ENCODE measurements around the gene NFIX. TPM values are rescaled to one million over a fixed set of nuclear protein-coding genes. Genes with fewer than 3 reads are reported as not detected.
A peak's percentile ranks its signal among the peaks of the same experiment; 100 is the strongest.

The NFIX gene
- total and polyA plus RNA-seq, 9 of the 15 experiments (the other 6 are each of a cell fraction or from before 2014, with no cell fraction given): 0.28 to 26.8 (median 5.4) TPM

- Histone ChIP-seq H3K4me3 (no peak overlapping the region), H3K27ac (ENCODE audit: extremely low read depth, low read depth, low read length) (no peak overlapping the region), H4K20me1 (replicated peaks; ENCODE audit: control insufficient read depth, insufficient read depth, low read length) (peaks cover 55% of the 10 kb centered on the region), H3K9me3 (replicated peaks; ENCODE audit: control insufficient read depth, insufficient read depth, low read depth, low read length) (no peaks in the 10 kb centered on the region), H3K36me3 (ENCODE audit: control insufficient read depth, insufficient read depth, low read length) (no peaks in the 10 kb centered on the region), H3K4me1 (replicated peaks in 1 of 2; ENCODE audit: control insufficient read depth in 2 of 2, insufficient read depth in 2 of 2, low read length in 2 of 2) (peaks cover 11 to 37% of the 10 kb centered on the region in 2 experiments), H3K4me2 (ENCODE audit: insufficient read depth, low read length) (peak overlapping the region; percentile 61), H3K9me1 (ENCODE audit: control insufficient read depth, insufficient read depth, low read length) (peaks cover 6% of the 10 kb centered on the region), H3K9ac (ENCODE audit: insufficient read depth in 1 of 2, low read depth in 2 of 2, low read length in 2 of 2) (peak overlapping the region in 1 of 2 experiments; percentile 53; a peak in 1 of 4 replicates), H3K79me2 (ENCODE audit: control insufficient read depth, insufficient read depth, low read length) (peaks cover 14% of the 10 kb centered on the region; the same call in 2 of the 3 replicates), H3K27me3 (ENCODE audit: control insufficient read depth in 2 of 2, insufficient read depth in 2 of 2, low read length in 2 of 2) (no peaks in the 10 kb centered on the region), H2AFZ (ENCODE audit: low read depth, low read length) (no peak overlapping the region)
- WGBS (ENCODE audit: insufficient coverage, low coverage, missing lambda C conversion rate): 6% methylated on average over 23 of the region's 23 CpGs
- ChIA-PET POLR2A (interaction anchor here (0.6 to 0.9 kb wide), 5 partner anchors 9 to 211 kb away, joined by 3 read pairs; no protein-coding TSS in a partner anchor), CTCF (ENCODE audit: low intra/inter-chr PET ratio) (no interaction called here)
- BruUV-seq (replicated peaks): no TSS peak
- ATAC-seq (peak; percentile 98), DNase-seq (ENCODE audit: extremely low read depth in 1 of 4, low spot score in 3 of 4) (peak; percentile 81 to 95 (median 88)), FAIRE-seq (peak; percentile 78)
- in situ Hi-C loops (cut with MboI): no loop called here
- intact Hi-C loops (cut with micrococcal nuclease): no loop called here
- TF ChIP-seq PATZ1 (CRISPR knock-in tag; IDR thresholded peaks at IDR 0.05; ENCODE audit: borderline replicate concordance): no peak
- peak; percentile 95 for TF ChIP-seq HDAC2 (IDR thresholded peaks at IDR 0.05)
- 0 out of 2 replicates have a peak, but pooled peaks have one; percentile 58 for TF ChIP-seq ZNF589 (CRISPR knock-in tag; IDR thresholded peaks at IDR 0.05; ENCODE audit: low read depth)
- no peak for TF ChIP-seq ZNF184 (CRISPR knock-in tag; IDR thresholded peaks at IDR 0.05)
- TF ChIP-seq MAZ (CRISPR knock-in tag; conservative IDR thresholded peaks at IDR 0.05 in 1 of 2, IDR thresholded peaks at IDR 0.05 in 1 of 2): peak; percentile 51 to 99
- 0 out of 2 replicates have a peak, but pooled peaks have one; percentile 23 for TF ChIP-seq MTA2 (IDR thresholded peaks at IDR 0.05; ENCODE audit: low read depth)
- no peak for TF ChIP-seq RBM34 (IDR thresholded peaks at IDR 0.05; ENCODE audit: borderline replicate concordance, insufficient read depth, low read length)
- no peak for TF ChIP-seq MCM3 (IDR thresholded peaks at IDR 0.05)
- peak; percentile 84; the same call in 1 of the 2 replicates for TF ChIP-seq NR2F6 (CRISPR knock-in tag; IDR thresholded peaks at IDR 0.05)
- TF ChIP-seq ZNF24 (IDR thresholded peaks at IDR 0.05): peak; percentile 90
- TF ChIP-seq MLLT1 (IDR thresholded peaks at IDR 0.05): peak in 1 of 2 experiments; percentile 73; a peak in 2 of 4 replicates
- TF ChIP-seq L3MBTL2 (IDR thresholded peaks at IDR 0.05): peak; percentile 82
- TF ChIP-seq POLR2AphosphoS5 (IDR thresholded peaks at IDR 0.05; ENCODE audit: control insufficient read depth, insufficient read depth, low read depth, low read length): peak; percentile 28; the same call in 1 of the 2 replicates
- TF ChIP-seq CREB3L1 (IDR thresholded peaks at IDR 0.05; ENCODE audit: borderline replicate concordance, low read depth): no peak
- TF ChIP-seq GTF2F1 (IDR thresholded peaks at IDR 0.05; ENCODE audit: low read depth, low read length): no peak
- TF ChIP-seq RB1 (IDR thresholded peaks at IDR 0.05; ENCODE audit: low read depth): peak; percentile 68; the same call in 1 of the 2 replicates
- TF ChIP-seq ZNF384 (IDR thresholded peaks at IDR 0.05; ENCODE audit: low read depth, low read length): no peak
- peak; percentile 77; the same call in 1 of the 2 replicates for TF ChIP-seq ZNF175 (CRISPR knock-in tag; IDR thresholded peaks at IDR 0.05; ENCODE audit: low read depth)
Measured at GRCh38 chr19:13051557-13052165, 56.4 kb downstream of the NFIX start.
